Common myeloid progenitor, CD34-positive (primary cell): ENCODE results near the gene CD300A.

ENCODE experiments used
- CTCF ChIA-PET: fragments of 350-600 bp; sonication (Branson Sonifier 250); formaldehyde crosslinking; loops from one replicate; lab custom pipeline; 2021; ENCODE audit warnings: antibody characterized with exemption; lab: Charles Lee
- POLR2A ChIA-PET: fragments of 350-600 bp; sonication (Branson Sonifier 250); formaldehyde crosslinking; loops from one replicate; lab custom pipeline; 2021; ENCODE audit warnings: antibody characterized with exemption; lab: Charles Lee
- DNase-seq, 3 donors: peaks; one replicate each; pipeline versions ENCODE4 v3.0.0 to v3.0.0-alpha.2; 2013
- H3K27ac ChIP-seq, 2 experiments: 1 replicate in 1 of 2; 2 replicates in 1 of 2; pipeline ENCODE4 v1.7.0; 2013; ENCODE audit warnings: inconsistent platforms in 2 of 2, low read length in 2 of 2, mild to moderate bottlenecking in 2 of 2, low read depth in 1 of 2, moderate library complexity in 1 of 2; ENCODE audit not compliant: severe bottlenecking in 2 of 2, insufficient read depth in 1 of 2, poor library complexity in 1 of 2
- H3K27me3 ChIP-seq, 5 experiments: replicated peaks in 2 of 5; 1 replicate in 3 of 5; 2 replicates in 2 of 5; pipeline versions ENCODE4 v1.6.1 to v1.7.0; 2013; ENCODE audit warnings: low read length in 4 of 5, mild to moderate bottlenecking in 2 of 5, moderate library complexity in 2 of 5, inconsistent platforms in 1 of 5; ENCODE audit not compliant: insufficient read depth in 5 of 5, control insufficient read depth in 4 of 5
- H3K36me3 ChIP-seq, 4 experiments: 1 replicate in 2 of 4; 2 replicates in 2 of 4; pipeline versions ENCODE4 v1.6.1 to v1.7.0; 2013; ENCODE audit warnings: low read length in 3 of 4, control low read depth in 1 of 4, mild to moderate bottlenecking in 1 of 4; ENCODE audit not compliant: control insufficient read depth in 4 of 4, insufficient read depth in 4 of 4
- H3K4me1 ChIP-seq, 4 experiments: 1 replicate in 3 of 4; 2 replicates in 1 of 4; pipeline versions ENCODE4 v1.6.1 to v1.7.1; 2013; ENCODE audit warnings: low read length in 3 of 4, mild to moderate bottlenecking in 3 of 4, control low read depth in 1 of 4, inconsistent platforms in 1 of 4, moderate library complexity in 1 of 4; ENCODE audit not compliant: control insufficient read depth in 4 of 4, insufficient read depth in 4 of 4; ENCODE audit errors: control extremely low read depth in 1 of 4
- H3K4me3 ChIP-seq, 7 experiments: 1 replicate in 4 of 7; 2 replicates in 3 of 7; pipeline versions ENCODE4 v1.5.1 to v1.7.0; 2013; ENCODE audit warnings: mild to moderate bottlenecking in 7 of 7, low read length in 6 of 7, moderate library complexity in 6 of 7, inconsistent platforms in 2 of 7, low read depth in 2 of 7, control low read depth in 1 of 7; ENCODE audit not compliant: insufficient read depth in 4 of 7, control insufficient read depth in 1 of 7; ENCODE audit errors: extremely low read depth in 1 of 7
- H3K9me3 ChIP-seq, 5 experiments: 1 replicate in 4 of 5; 2 replicates in 1 of 5; pipeline versions ENCODE4 v1.6.1 to v1.7.1; 2013; ENCODE audit warnings: low read length in 4 of 5, mild to moderate bottlenecking in 2 of 5, inconsistent platforms in 1 of 5, low read depth in 1 of 5, moderate library complexity in 1 of 5; ENCODE audit not compliant: control insufficient read depth in 4 of 5, insufficient read depth in 2 of 5; ENCODE audit errors: control extremely low read depth in 1 of 5
- WGBS: methylation state at CpG from one replicate; pipeline ENCODE4 v1.1.5; 2013; ENCODE audit not compliant: insufficient coverage; 5-methylcytosine and 5-hydroxymethylcytosine counted together

CD300A gene

DNA sequence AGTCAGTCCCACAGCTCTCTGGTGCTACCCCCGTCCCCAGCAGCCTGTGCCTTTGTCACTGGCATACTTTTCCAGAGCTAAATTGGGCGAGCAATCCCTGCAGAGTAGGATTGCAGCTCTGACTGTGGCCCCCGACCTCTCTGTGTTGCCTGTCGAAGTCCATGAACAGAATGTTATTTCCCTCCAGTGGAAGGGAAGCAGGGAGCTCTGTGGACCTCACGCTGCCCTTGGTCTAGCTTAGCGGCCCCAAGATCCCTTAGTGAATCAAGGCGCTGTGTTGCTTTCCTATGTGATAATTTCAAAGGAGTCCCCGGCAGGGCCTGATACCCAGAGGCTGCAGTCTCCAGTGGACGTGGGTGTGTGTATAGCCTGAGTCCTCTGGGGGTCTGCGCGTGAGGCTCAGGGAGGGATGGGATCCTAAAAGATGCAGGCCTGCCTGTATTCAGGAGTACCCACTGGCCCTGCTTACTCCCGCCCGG, 15.5 kb upstream of the CD300A start:
- CTCF ChIA-PET = interaction anchor here (0.9 to 10.3 kb wide), 4 partner anchors 14 to 69 kb away, joined by 3 to 184 read pairs (median 4); no protein-coding TSS in a partner anchor
- Histone ChIP-seq H3K27me3 (peaks cover 0 to 5% (median 0%) of the 10 kb centered on the region in 5 experiments), H3K36me3 (no peaks in the 10 kb centered on the region), H3K9me3 (no peaks in the 10 kb centered on the region), H3K4me3 (no peak overlapping the region), H3K27ac (no peak overlapping the region), H3K4me1 (peaks cover 0 to 36% (median 35%) of the 10 kb centered on the region in 4 experiments)
- 95% methylated on average over 11 of the region's 13 CpGs for WGBS
- no peak for DNase-seq
- POLR2A ChIA-PET = no interaction called here

- H3K36me3 ChIP-seq = no peaks in the 10 kb centered on the region
- H3K4me1 ChIP-seq = peaks cover 0 to 31% (median 31%) of the 10 kb centered on the region in 4 experiments
- ChIA-PET CTCF (interaction anchor here (1.3 to 10.3 kb wide), 3 partner anchors 16 to 69 kb away, joined by 4 to 184 read pairs (median 5); no protein-coding TSS in a partner anchor), POLR2A (no interaction called here)
- peaks cover 0 to 5% (median 0%) of the 10 kb centered on the region in 5 experiments for H3K27me3 ChIP-seq
- WGBS = no CpG with 5 or more reads among the region's 6 CpGs
- no peaks in the 10 kb centered on the region for H3K9me3 ChIP-seq
- DNase-seq = no peak
- no peak overlapping the region for H3K27ac ChIP-seq
- no peak overlapping the region for H3K4me3 ChIP-seq
Observed at GRCh38 chr17:74451557-74451956, 14.9 kb upstream of the CD300A start.

- WGBS = 74% methylated on average over 15 of the region's 16 CpGs
- no peak overlapping the region for H3K27ac ChIP-seq
- POLR2A ChIA-PET = no interaction called here
- peaks cover 0 to 5% (median 0%) of the 10 kb centered on the region in 5 experiments for H3K27me3 ChIP-seq
- no peak overlapping the region for H3K4me3 ChIP-seq
- H3K36me3 ChIP-seq = no peaks in the 10 kb centered on the region
- no peaks in the 10 kb centered on the region for H3K9me3 ChIP-seq
- CTCF ChIA-PET = interaction anchor here (1.0 to 10.3 kb wide), 4 partner anchors 6 to 80 kb away, joined by 5 to 184 read pairs (median 34); no protein-coding TSS in a partner anchor
- peaks cover 0 to 26% (median 24%) of the 10 kb centered on the region in 4 experiments for H3K4me1 ChIP-seq
- no peak for DNase-seq
Observed at GRCh38 chr17:74452033-74452840, 14.2 kb upstream of the CD300A start.

- Histone ChIP-seq H3K4me1 (peaks cover 0 to 27% (median 23%) of the 10 kb centered on the region in 4 experiments), H3K27me3 (peaks cover 0 to 5% (median 0%) of the 10 kb centered on the region in 5 experiments), H3K36me3 (no peaks in the 10 kb centered on the region), H3K4me3 (peak overlapping the region in 4 of 7 experiments; percentile 37 to 73 (median 50)), H3K9me3 (no peaks in the 10 kb centered on the region), H3K27ac (no peak overlapping the region)
- DNase-seq = peak in 1 of 3 donors; percentile 31
- 73% methylated on average over 19 of the region's 22 CpGs for WGBS
- ChIA-PET POLR2A (no interaction called here), CTCF (interaction anchor here (0.9 to 10.3 kb wide), 7 partner anchors 7 to 80 kb away, joined by 3 to 184 read pairs (median 10); no protein-coding TSS in a partner anchor)
Observed at GRCh38 chr17:74452841-74453661, 13.4 kb upstream of the CD300A start.

GRCh38 chr17:74453665-74454196, 12.7 kb upstream of the CD300A start:
- peaks cover 0 to 34% (median 29%) of the 10 kb centered on the region in 4 experiments for H3K4me1 ChIP-seq
- 26% methylated on average over 8 of the region's 43 CpGs for WGBS

DNA sequence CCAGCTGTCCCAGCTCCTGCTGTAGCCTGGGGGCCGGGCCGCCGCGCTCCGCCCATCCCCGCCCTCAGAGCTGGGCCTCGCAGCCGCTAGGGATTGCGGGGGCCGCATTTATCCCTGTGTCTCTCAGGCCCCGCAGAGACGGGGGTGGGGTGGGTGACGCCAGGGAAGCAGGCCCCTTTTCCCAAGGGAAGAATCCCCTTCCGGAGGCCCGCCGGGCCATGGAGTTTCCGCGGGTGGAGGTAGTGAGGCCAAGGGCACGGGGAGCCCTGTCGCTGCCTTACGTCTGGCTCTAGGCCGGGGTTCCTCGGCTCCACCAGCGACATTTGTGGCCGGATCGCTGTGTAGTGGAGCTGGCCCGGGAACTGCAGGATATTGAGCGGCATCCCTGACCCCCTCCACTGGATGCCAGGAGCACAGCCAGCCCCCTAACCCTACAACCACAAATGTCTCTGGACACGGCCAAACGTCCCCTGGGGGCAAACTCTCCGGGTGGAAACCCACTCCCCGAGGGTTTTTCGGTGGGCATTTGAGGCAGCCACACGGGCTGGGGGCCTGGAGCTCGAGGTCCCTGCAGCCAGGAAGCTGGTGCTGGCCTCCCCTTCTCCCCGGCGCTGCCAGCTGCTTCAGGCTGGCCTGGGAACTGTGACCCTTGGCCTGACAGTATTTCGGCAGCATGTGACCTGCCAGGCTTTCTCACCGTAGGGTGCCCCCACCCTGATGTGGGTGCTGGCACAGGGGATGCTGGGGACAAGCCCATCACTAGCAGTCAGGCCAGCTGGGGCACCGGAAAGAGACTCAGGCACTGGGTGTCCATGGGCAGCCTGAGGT, 12.0 kb upstream of the CD300A start:
- Histone ChIP-seq H3K4me1 (peaks cover 0 to 36% (median 34%) of the 10 kb centered on the region in 4 experiments), H3K4me3 (peak overlapping the region in 5 of 7 experiments; percentile 19 to 73 (median 60)), H3K9me3 (no peaks in the 10 kb centered on the region), H3K27ac (no peak overlapping the region), H3K36me3 (no peaks in the 10 kb centered on the region), H3K27me3 (peaks cover 0 to 5% (median 0%) of the 10 kb centered on the region in 5 experiments)
- DNase-seq = peak; percentile 66 to 80 (median 75)
- CTCF ChIA-PET = interaction anchor here (0.9 to 10.3 kb wide), 16 partner anchors 8 to 101 kb away, joined by 3 to 184 read pairs (median 4); no protein-coding TSS in a partner anchor
- POLR2A ChIA-PET = interaction anchor here (0.6 kb wide), 2 partner anchors 30 to 41 kb away, joined by 4 read pairs; no protein-coding TSS in a partner anchor
- WGBS = 19% methylated on average over 31 of the region's 40 CpGs

More at GRCh38 chr17:74453665-74454196, 12.7 kb upstream of the CD300A start:
- no peaks in the 10 kb centered on the region for H3K9me3 ChIP-seq
- H3K36me3 ChIP-seq = no peaks in the 10 kb centered on the region
- ChIA-PET POLR2A (interaction anchor here (0.6 kb wide), 2 partner anchors 31 to 42 kb away, joined by 4 read pairs; no protein-coding TSS in a partner anchor), CTCF (interaction anchor here (0.9 to 10.3 kb wide), 12 partner anchors 8 to 80 kb away, joined by 3 to 184 read pairs (median 4); no protein-coding TSS in a partner anchor)
- DNase-seq = no peak
- no peak overlapping the region for H3K27ac ChIP-seq
- H3K4me3 ChIP-seq = peak overlapping the region in 4 of 7 experiments; percentile 37 to 73 (median 55)
- H3K27me3 ChIP-seq = peaks cover 0 to 5% (median 0%) of the 10 kb centered on the region in 5 experiments
